ENCODE measurements around the gene HYDIN.
"Not testable (repeated sequence)": the region's sequence is repeated elsewhere in the genome, so short reads cannot be mapped to it uniquely, and the experiment has no call there.

GRCh38 chr16:71028032-71028727, 202.3 kb downstream of the HYDIN start:
- TF ChIP-seq TAF1, SPI1, POLR2A (IDR thresholded peaks at IDR 0.05; ENCODE audit: low read depth, low read length): not testable (repeated sequence)

All from GM12891 (cell line).